OCI-LY7 (cell line): ENCODE results near the gene TPRN.

Source experiments
- CTCF ChIP-seq: fragments of 200-600 bp; sonication (generic); conservative IDR thresholded peaks from 2 replicates; pipeline ENCODE4 v1.5.1; 2014; ENCODE audit warnings: mild to moderate bottlenecking, antibody characterized with exemption, low read length, moderate library complexity, mixed read lengths
- EZH2phosphoT487 ChIP-seq: fragments of 200-600 bp; sonication (generic); IDR thresholded peaks from 2 replicates; pipeline ENCODE4 v1.6.1; 2018; ENCODE audit warnings: low read depth, borderline replicate concordance, mild to moderate bottlenecking, mixed run types, antibody characterized with exemption, low read length, moderate library complexity, mixed read lengths

- TF ChIP-seq CTCF (peak; percentile 99), EZH2phosphoT487 (no peak)
Observed at GRCh38 chr9:137236238-137236935, 35.8 kb upstream of the TPRN start.
